ENCODE measurements around the gene SAP25.
"Not testable (repeated sequence)": the region's sequence is repeated elsewhere in the genome, so short reads cannot be mapped to it uniquely, and the experiment has no call there.

Gene SAP25

DNA sequence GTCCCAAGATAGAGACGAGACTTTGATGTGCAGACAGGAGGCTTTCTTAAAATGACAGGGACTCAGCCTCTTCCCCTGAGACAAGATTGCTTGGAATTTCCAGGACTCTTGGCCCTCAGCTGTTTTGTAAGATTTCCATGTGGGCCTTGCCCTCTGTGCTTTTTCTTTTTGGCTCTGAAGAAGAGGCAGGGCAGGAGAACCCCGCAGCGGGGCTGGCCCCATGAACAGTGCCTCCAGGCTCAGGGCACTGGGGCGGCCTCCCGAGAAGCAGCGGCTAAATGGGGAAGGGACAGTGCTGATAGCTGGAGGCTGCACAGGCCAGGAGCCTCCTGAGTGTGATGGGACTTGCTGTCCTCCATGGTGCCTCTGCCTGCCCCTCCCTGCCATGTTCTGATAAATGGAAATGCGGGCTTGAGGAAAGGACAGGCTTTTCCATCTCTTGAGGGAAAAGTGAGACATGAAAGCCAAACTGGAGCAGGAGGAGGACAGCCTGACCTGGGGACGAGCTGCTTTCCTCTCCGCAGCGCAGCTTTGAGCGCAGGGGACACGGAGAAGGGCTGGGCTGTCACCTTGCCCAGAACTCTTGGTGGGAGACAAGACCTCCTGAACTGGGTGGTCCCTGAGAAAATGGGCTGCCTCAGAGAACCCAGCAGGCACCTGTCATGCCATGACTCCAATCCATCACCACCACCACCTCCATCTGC, 12.1 kb downstream of the SAP25 start:
- no peak for DNase-seq (ENCODE audit: low read depth in 2 of 2)

DNA sequence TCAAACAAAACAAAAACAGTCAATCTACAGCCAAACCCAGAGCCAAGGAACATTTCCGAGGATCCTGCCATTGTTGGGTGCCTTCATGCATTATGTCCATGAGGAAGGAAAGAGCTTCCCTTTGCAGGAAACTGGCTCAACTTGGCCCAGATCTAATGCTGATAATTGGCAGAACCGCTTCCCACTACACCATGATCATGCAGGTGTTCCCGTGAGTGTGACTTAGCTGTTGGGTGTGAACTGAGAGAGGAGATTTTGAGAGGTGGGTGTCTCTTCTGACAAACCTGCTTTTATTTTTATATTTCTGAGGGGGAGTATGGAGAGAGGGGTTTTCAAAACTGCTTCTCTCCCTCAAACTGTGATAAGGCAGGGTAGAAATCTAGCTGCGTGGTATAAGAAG, 14.6 kb downstream of the SAP25 start:
- DNase-seq (ENCODE audit: low read depth in 2 of 2) = no peak

DNA sequence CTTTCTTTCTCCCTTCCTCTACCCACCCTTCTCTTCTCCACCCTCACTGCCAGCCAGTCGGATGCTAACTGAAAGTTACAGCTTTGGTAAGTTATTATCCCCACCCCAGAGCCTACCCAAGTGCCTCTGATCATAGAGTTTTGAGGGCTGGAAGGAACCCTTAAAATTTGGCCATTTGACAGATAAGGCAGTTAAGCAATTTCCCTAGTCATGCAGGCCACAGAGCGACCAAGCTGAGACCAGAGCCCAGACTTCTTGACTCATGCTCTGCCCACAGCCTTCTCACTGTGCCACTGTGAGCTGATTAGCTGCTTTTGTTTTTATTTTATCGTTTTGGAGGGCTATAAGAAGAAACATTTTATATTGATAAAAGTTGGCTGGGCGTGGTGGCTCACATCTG, 17.2 kb downstream of the SAP25 start:
- DNase-seq (ENCODE audit: low read depth in 2 of 2) = no peak

DNA sequence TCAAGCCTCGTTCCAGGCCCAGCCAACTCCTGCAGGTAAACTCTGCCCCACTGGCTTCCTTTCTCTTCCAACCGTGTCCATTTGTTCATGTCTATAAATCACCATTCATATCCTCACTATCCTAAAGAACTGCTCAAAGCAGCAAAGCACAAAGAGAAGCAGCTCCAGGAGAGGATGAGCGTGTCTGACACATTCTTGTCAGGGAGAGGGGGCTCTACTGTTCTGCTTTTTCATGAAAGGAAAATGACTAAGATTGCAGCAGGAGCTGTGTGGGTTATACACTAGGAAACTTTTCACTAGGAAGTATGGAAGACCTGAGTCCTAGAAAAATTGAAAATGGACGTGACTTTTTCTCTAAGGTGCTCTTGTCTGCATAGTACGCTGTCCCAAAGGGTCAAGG, 18.0 kb downstream of the SAP25 start:
- DNase-seq (ENCODE audit: low read depth in 2 of 2) = no peak

DNA sequence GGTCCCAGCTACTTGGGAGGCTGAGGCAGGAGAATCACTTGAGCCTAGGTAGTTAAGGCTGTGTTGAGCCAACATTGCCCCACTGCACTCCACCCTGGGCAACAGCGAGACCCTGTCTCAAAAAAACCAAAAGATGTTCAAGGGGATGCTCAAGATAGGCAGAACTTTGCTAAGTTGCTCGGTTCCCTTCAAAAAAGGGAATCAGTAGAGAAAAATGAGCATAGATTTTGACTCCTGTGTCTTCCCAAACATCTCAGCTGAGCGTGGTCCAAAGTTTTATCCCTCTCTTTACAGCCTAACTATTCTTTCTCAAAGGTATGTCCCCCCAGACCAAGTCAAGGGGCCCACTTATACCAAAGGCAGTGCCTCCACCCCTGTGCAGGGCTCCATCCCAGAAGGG, 20.7 kb downstream of the SAP25 start:
- DNase-seq (ENCODE audit: low read depth in 2 of 2) = no peak

DNA sequence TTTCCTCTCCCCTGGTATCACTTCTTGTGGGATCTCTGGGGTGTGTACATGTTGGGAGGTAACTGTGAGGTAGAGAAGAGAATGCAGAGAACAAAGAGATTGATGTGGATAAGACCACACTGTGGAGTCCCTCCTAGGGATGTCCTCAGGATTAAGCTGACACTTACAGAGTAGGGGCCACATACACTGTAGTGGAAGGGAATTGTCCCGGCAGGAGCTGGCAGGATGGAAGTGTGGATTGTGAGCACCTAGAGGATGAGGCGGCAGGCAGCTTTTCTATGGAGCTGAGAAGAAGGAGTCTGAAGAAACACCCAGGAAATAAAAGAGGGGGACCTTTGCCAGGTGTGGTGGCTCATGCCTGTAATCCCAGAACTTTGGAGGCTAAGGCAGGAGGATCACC, 21.2 kb downstream of the SAP25 start:
- no peak for DNase-seq (ENCODE audit: low read depth in 2 of 2)

DNA sequence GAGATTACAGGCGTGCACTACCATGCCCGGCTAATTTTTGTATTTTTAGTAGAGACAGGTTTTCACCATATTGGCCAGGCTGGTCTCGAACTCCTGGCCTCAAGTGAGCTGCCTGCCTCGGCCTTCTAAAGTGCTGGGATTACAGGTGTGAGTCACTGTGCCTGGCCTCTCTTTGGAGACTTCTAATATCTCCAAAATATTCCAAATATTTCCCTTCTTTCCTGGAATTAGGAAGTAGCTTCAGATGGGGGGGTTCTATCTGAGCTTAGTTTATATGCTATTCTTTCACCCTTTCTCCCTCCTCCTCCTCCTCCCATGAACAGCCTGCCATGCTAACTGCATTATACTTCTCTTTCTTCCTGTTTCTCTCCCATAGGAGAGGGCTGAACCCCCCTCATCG, 25.3 kb downstream of the SAP25 start:
- not testable (repeated sequence) for DNase-seq (ENCODE audit: low read depth in 2 of 2)

DNA sequence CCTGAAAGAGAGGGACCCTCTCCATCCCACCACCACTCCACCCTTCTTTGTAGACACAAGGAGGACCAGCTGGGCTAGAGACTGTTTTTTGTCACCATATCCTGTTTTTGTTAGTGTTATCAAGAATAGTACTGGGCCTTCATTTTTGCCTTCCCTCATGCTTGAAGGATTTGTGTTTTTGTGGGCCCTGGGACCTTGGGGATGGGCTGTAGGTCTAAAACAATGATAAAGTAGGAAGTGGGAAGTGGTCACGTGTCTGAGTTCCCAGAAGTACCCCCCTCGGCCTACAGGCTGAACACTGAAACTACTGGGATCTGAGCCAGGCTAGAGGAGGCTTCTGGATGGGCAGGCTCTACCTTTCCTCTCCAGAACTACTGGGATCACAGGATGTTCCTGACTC, 25.8 kb downstream of the SAP25 start:
- no peak for DNase-seq (ENCODE audit: low read depth in 2 of 2)

DNA sequence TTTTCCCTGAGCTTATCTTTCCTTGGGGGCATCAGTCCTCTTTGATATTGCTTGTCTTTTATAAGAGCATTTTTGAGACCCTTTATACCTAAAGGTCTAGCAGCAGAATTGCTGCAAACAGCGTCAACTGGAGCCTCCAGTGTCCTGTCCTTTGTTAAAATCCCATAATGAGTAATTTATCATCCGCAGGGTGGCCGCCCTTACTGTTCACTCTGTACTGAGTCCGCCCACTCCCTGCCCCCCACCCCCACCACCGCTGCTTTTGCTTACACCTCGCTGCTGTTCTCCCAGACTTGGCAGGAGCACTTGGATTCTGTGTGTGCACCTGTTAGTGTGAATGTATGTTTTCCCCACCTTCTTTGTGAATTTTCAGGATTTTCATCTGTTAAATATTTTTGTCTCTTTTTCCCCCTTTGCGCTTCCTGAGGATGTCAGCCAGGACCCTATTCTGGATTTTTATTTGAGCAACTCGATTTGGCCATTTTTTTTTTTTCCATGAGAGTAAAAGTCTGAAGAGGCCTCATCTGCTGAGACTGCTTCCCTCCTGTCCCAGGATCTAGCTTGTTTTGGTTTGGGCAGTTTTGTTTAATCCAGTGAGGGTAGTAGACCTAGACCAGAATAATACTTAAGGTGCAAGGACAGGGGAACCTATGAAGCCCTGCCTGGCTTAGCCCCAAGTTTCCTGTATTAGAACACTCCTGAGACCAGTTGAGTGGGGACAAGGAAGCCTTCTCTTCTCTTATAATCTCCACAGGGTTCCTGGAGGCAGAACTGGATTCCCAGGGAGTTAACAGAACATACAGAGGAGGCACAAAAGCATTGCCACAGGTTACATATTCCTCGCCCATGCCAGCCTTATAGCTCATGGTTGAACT, 26.5 kb downstream of the SAP25 start:
- DNase-seq (ENCODE audit: low read depth in 2 of 2) = no peak

DNA sequence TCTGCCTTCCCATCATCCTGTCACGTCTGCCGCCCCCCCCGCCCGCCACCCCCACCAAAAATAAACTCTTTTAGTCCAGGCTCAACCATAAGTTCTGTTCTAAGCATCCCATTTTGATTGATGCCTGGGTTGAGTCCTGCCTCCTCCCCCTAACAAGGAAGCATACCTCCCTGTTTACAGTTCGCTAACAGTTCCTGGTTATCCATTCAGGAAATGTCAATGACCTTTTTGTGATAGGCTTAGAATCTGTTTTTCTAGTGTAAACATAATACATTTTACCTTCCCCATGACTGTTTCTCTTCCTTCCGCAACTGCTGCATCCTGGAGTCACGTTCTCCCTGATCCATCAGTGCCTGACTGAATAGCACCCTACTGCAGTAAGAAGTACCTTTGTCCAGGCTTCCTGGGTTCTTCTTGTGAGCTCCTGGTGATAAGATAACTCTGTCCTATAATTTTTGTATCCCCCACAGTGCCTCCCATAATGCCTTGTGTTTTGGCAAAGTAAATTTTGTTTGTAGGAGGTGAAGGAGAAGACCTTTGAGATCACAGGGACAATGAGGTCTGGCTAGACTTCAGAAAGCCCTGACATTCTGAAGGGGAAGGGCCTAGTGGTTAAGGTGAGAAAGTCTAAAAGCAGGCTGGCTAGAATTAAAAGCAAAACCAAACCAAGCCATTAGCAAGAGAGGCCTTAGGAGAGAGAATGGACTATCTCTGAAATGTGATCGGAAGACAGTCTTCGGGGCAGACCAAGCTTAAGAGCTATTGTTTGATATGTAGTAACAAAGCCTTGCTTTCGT, 27.4 kb downstream of the SAP25 start:
- no peak for DNase-seq (ENCODE audit: low read depth in 2 of 2)

DNA sequence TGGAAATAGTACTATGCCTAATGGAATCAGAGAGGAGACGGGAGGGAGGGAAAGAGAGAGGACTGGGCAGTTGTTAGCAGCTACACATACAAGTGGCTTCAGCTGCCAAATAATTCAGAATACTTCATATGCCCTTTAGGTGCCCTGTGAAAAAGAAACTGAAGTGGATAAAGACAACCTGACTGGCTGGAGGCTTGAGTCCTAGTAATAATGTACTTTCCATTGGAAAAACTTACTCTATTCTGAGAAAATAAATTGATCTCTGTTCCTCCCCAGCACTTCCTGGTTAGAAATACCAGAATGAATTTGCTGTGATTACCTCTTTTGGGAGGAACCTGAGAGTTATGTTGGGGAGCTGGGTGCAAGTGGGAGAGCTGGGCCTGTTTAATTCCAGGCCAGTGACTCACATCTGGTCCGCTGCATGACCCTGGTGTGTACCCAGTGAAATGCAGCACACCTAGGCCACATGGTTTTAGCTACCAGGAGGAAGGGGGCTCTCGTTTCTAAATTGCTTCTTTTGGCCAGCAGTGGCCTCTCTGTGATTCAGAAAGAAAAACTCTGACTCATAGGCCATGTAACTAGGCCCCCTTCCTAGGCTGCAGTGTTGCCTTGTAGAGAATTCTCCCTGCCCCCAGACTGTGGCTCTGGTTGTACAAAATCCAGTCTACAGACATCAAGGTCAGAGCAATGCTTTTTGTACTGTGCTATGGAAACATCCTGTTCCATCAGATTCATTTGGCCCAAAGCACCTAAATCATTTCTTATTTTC, 28.2 kb downstream of the SAP25 start:
- DNase-seq (ENCODE audit: low read depth in 2 of 2) = no peak

DNA sequence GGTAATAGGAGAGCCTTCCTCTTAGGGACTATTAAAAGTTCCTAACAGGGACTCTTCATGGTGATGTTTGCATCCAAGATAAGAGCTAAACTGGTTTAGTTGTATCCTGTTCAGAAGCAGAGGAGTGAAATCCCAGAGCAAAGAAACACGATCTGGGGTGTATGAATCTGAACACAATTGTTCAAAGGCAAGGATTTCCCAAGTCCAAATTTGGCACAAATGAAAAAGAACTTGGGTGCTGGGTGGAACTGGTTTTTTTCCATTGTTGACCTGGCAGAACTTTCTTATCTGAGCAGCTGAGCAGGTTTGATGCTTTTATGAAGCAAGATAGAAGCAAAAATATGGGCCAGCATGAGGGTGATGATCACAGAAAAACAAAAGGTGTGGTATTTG, 28.7 kb downstream of the SAP25 start:
- DNase-seq (ENCODE audit: low read depth in 2 of 2) = no peak

DNA sequence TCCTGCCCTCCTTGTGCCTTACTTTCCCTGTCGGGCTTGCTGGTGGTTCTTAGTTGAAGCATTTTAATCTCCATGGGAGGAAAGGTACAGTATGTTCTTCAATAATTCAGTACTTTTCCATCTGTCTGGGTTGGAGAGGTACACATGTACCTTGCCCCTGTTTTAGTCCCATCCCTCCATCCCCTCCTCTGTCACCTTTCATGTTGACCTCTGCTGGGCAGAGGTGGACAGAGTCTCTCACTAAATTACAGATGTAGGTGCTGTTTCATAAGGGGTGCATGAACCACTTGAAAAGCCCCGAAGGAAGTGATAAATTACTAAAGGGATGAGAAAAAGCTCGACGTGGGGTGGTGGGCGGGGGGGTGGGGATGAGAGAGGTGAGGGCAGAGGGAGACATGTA, 29.3 kb downstream of the SAP25 start:
- no peak for DNase-seq (ENCODE audit: low read depth in 2 of 2)

DNA sequence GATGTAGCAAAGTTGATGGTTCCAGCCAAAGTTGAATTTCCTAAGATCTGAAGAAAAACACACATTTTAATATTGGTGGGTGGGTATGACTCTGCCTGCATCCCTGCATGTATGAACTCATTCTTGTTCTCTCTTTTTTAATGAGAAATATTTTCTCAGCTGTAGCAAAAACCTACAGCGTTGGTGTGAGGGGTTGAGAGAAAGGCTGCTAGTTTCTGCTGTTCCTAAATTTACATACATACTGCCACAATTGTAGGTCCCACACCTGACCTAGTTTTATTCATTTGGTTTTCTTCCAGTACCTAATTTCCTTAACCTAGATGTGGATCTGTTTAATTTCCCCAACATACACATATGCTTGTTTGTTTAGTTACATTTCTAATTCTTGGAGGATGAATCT, 30.1 kb downstream of the SAP25 start:
- DNase-seq (ENCODE audit: low read depth in 2 of 2) = no peak

DNA sequence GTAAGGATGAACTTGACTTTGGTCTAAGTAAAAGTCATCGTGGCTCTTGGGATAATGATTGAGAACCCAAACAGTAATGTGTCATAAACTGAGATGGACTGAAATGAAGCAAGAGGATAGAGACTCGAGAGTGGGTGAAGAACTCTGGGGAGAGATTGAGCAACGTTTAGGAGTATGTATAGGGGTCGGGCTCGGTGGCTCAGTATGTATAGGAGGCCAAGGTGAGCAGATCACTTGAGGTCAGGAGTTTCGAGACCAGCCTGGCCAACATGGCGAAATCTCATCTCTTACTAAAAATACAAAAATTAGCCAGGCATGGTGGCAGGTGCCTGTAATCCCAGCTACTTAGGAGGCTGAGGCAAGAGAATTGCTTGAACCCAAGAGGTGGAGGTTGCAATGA, 32.4 kb downstream of the SAP25 start:
- not testable (repeated sequence) for DNase-seq (ENCODE audit: low read depth in 2 of 2)

DNA sequence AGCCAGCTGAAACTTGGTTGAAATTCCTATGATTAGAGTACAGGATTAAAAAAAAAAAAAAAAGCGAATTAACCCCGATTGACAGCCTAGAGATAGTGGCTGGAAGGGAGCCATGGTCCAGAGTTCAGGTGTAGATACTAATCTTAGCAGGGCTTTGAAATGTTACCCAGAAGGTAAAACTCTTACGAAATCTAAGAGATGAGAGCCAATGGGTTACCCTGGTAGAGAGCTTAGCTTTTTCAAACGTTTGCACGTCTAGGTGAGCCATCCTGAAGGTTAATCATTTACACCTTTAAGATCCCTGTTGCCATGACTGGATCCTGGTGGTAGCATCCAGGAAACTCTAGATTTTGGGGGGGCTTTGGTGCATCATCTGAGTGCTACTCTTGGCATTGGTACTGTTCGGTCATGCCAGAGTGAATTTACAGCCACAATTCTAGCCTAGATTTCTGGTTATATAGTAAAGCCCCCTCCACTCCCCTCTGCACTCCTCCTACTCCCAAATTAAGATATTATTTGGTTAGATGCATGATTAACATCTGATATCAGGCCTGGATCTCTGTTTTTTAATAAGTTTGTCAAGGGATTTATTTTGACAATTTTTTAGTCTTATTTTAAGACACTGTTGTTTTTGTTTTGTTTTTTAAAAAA, 33.5 kb downstream of the SAP25 start:
- no peak for DNase-seq (ENCODE audit: low read depth in 2 of 2)

DNA sequence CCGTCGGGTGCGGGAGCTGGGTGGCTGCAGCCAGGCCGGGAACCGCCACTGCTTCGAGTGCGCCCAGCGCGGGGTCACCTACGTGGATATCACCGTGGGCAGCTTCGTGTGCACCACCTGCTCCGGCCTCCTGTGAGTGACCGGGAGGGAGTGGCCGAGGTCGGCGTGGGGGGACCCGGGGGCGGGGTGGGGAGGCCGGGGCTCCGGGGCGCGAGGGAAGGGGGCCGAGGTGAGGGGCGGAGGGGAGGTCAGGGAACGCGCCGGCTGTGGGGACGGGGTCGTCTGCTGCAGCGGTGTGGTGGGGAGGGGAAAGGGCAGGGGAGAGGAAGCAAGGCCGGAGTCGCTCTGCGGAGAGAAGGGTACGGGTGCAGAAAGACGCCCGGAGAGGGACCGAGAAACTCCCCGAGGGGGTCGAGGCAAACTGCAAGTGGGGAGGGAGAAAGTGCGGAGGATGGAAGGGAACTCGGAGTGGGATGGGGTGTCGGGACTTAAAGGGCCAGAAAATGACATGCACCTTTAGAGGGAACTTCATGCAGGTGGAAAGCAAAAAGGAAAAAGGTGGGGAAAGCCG, 34.2 kb downstream of the SAP25 start:
- no peak for DNase-seq (ENCODE audit: low read depth in 2 of 2)

DNA sequence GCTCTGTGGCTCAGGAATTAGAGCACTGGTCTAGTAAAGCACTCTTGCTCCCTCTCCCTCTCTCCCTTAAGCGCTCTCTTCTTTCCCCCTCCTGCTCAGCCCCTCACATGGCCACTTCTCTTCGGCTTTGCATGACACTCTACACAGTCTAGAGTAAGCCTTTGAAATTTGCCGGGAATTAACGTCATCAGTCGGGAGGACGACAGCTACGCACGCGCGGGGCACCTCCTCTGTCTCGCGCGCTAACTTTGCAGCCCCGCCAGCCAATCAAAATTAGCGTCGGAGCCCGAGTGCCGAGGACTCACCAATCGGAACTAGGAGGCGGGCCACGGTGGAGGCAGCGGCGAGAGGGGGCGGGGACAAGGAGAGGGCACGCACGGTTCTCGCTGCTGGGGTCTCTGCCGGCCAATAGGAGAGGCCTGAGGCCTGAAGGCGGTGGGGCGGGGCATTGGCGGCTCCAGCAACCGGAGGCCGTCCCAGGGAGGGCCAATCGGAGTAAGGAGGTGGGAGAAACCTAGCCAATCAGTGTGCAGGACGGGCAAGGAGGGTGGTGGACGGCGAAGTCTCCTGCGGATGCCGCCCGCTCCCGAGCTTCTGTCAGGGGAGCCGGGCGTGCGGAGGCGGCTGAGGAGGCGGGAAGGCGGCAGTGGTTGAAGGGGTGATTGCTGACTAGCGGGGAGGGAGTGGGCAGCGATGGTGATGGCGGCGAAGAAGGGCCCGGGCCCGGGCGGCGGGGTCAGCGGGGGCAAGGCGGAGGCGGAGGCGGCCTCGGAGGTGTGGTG, 34.9 kb downstream of the SAP25 start, which contains the start of gene AGFG2:
Gene AGFG2 (plus strand): TSS at position 550 of the 782 bp plus-strand sequence. CDS start 144 bp downstream, at position 694.
- peak; percentile 99 to 100 for DNase-seq (ENCODE audit: low read depth in 2 of 2)

DNA sequence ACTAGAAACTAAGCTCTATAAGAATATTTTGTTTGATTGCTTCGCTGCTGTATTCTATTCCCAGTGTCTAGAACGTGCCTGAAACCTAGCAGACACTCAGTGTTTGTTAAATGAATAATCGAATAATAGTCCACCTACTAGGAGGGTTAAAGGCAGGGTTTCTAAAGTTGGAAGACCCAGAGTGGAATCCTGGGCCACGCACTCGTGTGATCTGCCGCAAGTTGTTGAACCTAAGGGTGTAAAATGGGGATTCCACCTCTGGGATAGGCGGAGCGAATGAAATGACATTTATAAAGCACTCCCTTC, 35.4 kb downstream of the SAP25 start:
- no peak for DNase-seq (ENCODE audit: low read depth in 2 of 2)

DNA sequence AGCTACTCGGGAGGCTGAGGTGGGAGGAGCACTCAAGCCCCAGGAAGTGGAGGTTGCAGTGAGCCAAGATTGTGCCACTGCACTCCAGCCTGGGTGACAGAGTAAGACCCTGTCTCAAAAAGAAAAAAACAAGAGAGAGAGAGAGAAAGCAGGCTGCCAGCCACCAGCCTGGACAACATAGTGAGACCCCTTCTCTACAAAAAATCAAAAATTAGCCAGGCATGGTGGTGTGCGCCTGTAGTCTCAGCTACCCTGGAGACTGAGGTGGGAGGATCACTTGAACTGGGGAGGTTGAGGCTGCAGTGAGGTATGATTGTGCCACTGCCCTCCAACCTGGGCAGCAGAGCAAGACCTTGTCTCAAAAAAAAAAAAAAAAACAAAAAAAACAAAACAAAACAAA, 37.0 kb downstream of the SAP25 start:
- DNase-seq (ENCODE audit: low read depth in 2 of 2) = not testable (repeated sequence)

Data from stimulated activated CD4-positive, alpha-beta T cell treated with anti-CD3 and anti-CD28 coated beads, Interleukin-1b, Interleukin-23, amount 100 ng/mL, for 1 hour (primary cell).